ENCODE data around the gene PRKAA2.

Gene PRKAA2

DNA sequence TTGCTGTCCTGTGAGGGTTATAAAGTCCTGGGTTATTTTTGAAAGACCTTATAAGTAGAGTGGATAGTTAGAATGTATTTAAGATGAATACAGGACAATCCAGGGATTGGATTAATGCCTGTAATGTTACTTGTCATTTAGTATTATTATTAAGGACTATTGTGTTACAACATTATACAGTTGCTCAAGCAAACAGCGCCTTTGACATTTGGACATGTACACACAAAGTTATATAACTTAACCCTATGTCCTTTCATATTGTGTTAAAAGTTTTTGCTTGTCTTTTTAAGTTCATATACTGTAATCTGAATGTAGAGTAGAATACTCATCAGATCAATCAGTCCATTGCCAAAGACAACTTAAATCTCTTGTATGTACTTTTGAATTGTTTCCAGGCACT lies 2.0 kb downstream of the PRKAA2 start:
- H3K27ac ChIP-seq, result peak overlapping the region in 1 of 2 donors; percentile 77

DNA sequence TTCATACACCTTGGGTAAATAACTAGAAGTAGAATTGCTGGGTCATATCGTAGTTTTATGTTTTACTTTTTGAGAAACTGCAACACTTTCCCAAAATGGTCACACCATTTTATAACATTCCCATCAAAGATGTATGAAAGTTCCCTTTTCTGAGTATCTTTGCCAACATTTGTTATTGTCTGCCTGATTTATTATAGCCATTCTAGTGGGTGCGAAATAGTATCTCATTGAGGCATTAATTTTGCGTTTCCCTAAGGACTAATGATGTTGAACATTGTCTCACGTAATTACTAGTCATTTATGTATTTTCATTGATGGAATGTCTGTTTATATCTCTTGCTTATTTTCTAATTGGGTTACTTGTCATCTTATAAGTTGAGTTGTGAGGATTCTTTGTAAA lies 3.4 kb downstream of the PRKAA2 start:
- Histone ChIP-seq H3K9me3 (no peaks in the 10 kb centered on the region), H3K4me1 (peaks cover 0 to 22% (median 4%) of the 10 kb centered on the region in 4 donors), H3K36me3 (no peaks in the 10 kb centered on the region), H3K27ac (no peak overlapping the region), H3K4me3 (no peak overlapping the region), H3K27me3 (no peaks in the 10 kb centered on the region)
- no peak for DNase-seq
- intact Hi-C loops (cut with DNase I; ENCODE audit: low total_unique reads), result no loop called here
- TF ChIP-seq, protein P1, sequence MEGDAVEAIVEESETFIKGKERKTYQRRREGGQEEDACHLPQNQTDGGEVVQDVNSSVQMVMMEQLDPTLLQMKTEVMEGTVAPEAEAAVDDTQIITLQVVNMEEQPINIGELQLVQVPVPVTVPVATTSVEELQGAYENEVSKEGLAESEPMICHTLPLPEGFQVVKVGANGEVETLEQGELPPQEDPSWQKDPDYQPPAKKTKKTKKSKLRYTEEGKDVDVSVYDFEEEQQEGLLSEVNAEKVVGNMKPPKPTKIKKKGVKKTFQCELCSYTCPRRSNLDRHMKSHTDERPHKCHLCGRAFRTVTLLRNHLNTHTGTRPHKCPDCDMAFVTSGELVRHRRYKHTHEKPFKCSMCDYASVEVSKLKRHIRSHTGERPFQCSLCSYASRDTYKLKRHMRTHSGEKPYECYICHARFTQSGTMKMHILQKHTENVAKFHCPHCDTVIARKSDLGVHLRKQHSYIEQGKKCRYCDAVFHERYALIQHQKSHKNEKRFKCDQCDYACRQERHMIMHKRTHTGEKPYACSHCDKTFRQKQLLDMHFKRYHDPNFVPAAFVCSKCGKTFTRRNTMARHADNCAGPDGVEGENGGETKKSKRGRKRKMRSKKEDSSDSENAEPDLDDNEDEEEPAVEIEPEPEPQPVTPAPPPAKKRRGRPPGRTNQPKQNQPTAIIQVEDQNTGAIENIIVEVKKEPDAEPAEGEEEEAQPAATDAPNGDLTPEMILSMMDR (IDR thresholded peaks at IDR 0.05), result no peak

More for the DNA sequence above, 2.0 kb downstream of the PRKAA2 start:
- no peak overlapping the region for H3K4me3 ChIP-seq
- no peak for DNase-seq
- peaks cover 0 to 22% (median 4%) of the 10 kb centered on the region in 4 donors for H3K4me1 ChIP-seq
- TF ChIP-seq, protein P1 (IDR thresholded peaks at IDR 0.05), result no peak
- intact Hi-C loops (cut with DNase I; ENCODE audit: low total_unique reads), result no loop called here
- H3K9me3 ChIP-seq, result no peaks in the 10 kb centered on the region
- H3K36me3 ChIP-seq, result no peaks in the 10 kb centered on the region
- no peaks in the 10 kb centered on the region for H3K27me3 ChIP-seq

DNA sequence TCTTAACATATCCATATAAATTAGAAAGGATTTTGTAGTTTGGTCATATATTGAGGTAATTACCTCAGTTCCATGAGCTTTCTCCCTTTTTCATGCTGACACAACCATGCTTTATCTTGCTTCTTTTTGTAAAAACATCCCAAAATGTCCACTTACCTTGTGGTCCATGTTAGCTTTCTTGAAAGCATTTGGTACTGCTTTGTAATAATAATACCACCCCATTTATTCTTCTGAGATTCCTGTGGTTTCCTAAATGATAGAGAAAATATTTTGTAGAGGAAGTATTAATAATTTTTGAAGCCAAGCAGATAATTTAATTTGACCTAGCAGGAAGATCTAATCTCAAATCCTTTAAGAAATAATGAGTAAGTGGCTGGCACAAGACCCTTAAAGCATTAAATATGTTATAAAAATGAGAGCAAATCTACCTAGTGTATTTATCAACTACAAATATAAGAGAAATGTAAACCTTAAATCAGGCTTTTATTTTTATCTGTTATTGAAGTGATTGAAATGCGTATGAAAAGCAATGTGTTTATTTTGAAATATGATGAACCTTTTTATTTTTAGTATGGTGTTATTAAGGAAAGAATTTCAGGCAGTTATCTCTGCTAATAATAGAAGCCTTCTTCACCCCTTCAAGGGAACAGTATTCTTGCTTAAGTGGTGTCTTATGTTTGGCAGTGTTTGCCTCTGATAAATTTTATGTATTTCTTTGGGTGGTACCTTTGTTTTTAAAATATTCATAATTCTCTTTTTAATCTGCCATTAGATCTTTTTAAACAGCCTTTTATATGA lies 9.2 kb downstream of the PRKAA2 start:
- H3K4me3 ChIP-seq, result no peak overlapping the region
- H3K27ac ChIP-seq, result no peak overlapping the region
- TF ChIP-seq, protein P1 (IDR thresholded peaks at IDR 0.05), result no peak

DNA sequence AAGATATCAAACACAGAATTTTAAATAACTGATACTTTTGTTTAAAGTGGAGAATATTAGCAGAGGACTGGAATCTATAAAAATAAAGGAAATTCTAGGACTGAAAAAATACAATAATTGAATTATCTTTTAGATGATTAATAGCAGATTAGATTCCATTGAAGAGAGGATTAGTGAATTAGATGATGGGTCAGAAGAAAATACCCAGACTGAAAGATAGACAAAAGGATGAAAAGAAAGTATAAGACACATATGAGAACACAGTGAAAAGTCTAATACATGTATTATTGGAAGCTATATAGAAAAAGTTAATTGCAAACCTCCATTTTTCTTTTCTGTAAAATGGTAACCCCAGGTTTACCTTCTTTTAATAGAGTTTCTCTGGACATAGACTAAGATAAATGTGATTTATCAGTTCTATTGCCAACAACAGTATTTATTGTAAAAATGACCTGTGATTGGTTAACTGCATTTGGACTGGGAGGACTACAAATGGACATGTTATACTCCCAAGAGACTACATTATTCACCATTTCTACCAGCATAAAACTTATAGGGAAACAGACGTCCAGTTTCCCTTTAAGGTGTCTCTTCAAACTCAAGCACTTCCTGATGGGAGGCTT lies 11.0 kb downstream of the PRKAA2 start:
- intact Hi-C loops (cut with DNase I; ENCODE audit: low total_unique reads), result no loop called here
- DNase-seq, result no peak
- Histone ChIP-seq H3K27me3 (no peaks in the 10 kb centered on the region), H3K4me3 (no peak overlapping the region), H3K4me1 (peaks cover 0 to 12% (median 5%) of the 10 kb centered on the region in 4 donors), H3K27ac (no peak overlapping the region), H3K9me3 (peaks cover 0 to 7% (median 0%) of the 10 kb centered on the region in 3 donors), H3K36me3 (peaks cover 0 to 8% (median 0%) of the 10 kb centered on the region in 3 donors)
- TF ChIP-seq, protein P1 (IDR thresholded peaks at IDR 0.05), result no peak

More for the DNA sequence above, 9.2 kb downstream of the PRKAA2 start:
- H3K9me3 ChIP-seq, result peaks cover 0 to 7% (median 0%) of the 10 kb centered on the region in 3 donors
- peaks cover 0 to 12% (median 5%) of the 10 kb centered on the region in 4 donors for H3K4me1 ChIP-seq
- H3K36me3 ChIP-seq, result peaks cover 0 to 8% (median 0%) of the 10 kb centered on the region in 3 donors
- H3K27me3 ChIP-seq, result no peaks in the 10 kb centered on the region
- intact Hi-C loops (cut with DNase I; ENCODE audit: low total_unique reads), result no loop called here
- DNase-seq, result no peak

DNA sequence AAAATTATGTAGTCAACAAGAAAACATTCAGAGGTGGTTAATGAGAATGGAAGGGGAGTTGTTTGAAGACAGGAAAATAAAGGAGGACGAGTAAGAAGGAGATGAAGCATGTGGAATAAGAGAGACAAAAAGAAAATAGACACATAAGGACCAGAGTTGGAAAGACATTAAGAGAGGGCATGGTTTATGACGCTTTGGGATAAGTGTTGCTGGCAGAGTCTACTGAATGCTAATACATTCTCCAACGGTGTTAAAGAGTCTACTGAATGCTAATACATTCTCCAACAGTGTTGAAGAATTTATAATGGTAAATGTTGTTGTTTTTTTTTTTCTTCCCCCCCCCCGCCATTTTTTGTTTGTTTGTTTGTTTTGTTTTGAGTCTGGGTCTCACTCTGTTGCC lies 13.1 kb downstream of the PRKAA2 start:
- Histone ChIP-seq H3K4me1 (peaks cover 0 to 12% (median 5%) of the 10 kb centered on the region in 4 donors), H3K36me3 (peaks cover 0 to 8% (median 0%) of the 10 kb centered on the region in 3 donors), H3K27ac (no peak overlapping the region), H3K27me3 (no peaks in the 10 kb centered on the region), H3K9me3 (peaks cover 0 to 7% (median 0%) of the 10 kb centered on the region in 3 donors), H3K4me3 (no peak overlapping the region)
- DNase-seq, result no peak
- intact Hi-C loops (cut with DNase I; ENCODE audit: low total_unique reads), result no loop called here
- TF ChIP-seq, protein P1 (IDR thresholded peaks at IDR 0.05), result no peak
